Measurements from ENCODE around the gene ATP8A2.

Gene ATP8A2

GRCh38 chr13:25865391-25865790 lies 493.6 kb downstream of the ATP8A2 start:
- Mint-ChIP-seq H3K9me3 (no peaks in the 10 kb centered on the region), H3K27me3 (peaks cover 16% of the 10 kb centered on the region), H3K4me1 (peaks cover under 1% of the 10 kb centered on the region), H3K4me3 (no peak overlapping the region), H3K27ac (no peak overlapping the region), H3K36me3 (no peaks in the 10 kb centered on the region)
- DNase-seq: no peak
- CTCF ChIA-PET: no interaction called here

- Mint-ChIP-seq H3K9me3 (no peaks in the 10 kb centered on the region), H3K36me3 (no peaks in the 10 kb centered on the region), H3K27ac (no peak overlapping the region), H3K4me3 (no peak overlapping the region), H3K4me1 (peaks cover 17% of the 10 kb centered on the region), H3K27me3 (peaks cover 16% of the 10 kb centered on the region)
- no peak for DNase-seq
- CTCF ChIA-PET: interaction anchor here (1.3 kb wide), 2 partner anchors 20 to 38 kb away, joined by 3 read pairs; no protein-coding TSS in a partner anchor
Observed at GRCh38 chr13:25867038-25867437, 495.3 kb downstream of the ATP8A2 start.

DNA sequence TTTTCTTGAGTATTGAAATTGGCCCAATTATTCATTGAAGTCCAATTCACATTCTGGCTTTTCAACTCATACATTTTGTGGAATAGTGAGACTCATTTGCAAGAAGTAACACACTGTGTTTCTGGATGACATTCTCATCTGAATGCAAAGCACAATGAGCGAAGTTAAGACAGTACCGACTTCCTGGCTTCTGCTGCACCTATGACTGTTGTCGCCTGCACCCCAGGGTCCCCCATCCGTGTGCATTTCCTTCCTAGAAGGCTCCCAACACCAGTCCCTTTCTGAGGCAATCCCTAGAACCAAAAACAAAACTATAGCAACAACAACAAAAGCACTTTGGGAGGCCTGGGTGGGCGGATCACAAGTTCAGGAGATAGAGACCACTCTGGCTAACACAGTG lies 496.7 kb downstream of the ATP8A2 start:
- CTCF ChIA-PET: no interaction called here
- Mint-ChIP-seq H3K4me1 (peaks cover 30% of the 10 kb centered on the region), H3K27me3 (peaks cover 16% of the 10 kb centered on the region), H3K36me3 (peaks cover 3% of the 10 kb centered on the region), H3K4me3 (no peak overlapping the region), H3K27ac (no peak overlapping the region), H3K9me3 (no peaks in the 10 kb centered on the region)
- DNase-seq: no peak

GRCh38 chr13:25869941-25870340 lies 498.2 kb downstream of the ATP8A2 start:
- DNase-seq: no peak
- H3K4me3 Mint-ChIP-seq: no peak overlapping the region
- H3K4me1 Mint-ChIP-seq: peaks cover 44% of the 10 kb centered on the region
- H3K9me3 Mint-ChIP-seq: peaks cover 6% of the 10 kb centered on the region
- H3K36me3 Mint-ChIP-seq: peaks cover 11% of the 10 kb centered on the region
- peaks cover 4% of the 10 kb centered on the region for H3K27me3 Mint-ChIP-seq
- CTCF ChIA-PET: interaction anchor here (1.0 kb wide), 1 partner anchor 22 kb away, joined by 3 read pairs; no protein-coding TSS in a partner anchor
- H3K27ac Mint-ChIP-seq: no peak overlapping the region

DNA sequence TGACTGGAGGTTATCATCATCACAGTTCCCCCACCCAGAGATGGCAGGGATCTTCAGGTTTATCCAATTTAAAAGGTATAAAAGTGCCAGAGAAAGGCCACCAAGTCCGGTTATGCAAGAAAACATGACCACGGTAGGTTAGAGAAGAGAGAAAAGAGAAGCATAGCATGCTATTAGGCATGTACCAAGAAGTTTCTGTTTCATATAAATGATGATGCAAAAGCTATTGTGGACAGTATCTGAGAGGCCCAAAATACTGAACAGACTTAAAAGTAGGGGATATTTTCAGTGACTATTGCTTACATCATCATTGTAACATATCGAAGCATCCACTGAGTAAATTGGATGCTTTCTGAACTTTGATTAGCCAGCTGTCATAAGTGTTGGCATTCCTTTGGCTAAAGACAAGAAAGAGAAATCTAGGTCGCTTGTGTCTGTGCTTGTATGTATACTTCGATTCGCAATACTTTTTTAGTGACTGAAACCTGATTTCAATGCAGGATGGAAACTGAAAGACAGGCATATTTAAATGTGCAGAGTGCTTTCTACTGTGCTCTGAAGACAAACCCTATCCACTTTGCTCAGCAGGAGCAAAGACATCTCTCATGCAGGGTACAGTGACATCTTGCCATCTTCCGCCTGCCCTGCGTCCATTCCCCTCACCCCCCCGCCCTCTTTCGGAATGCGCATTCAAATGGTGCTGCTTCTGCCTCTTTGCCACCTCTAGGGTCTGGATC lies 499.8 kb downstream of the ATP8A2 start:
- Mint-ChIP-seq H3K27me3 (peaks cover 4% of the 10 kb centered on the region), H3K9me3 (peaks cover 6% of the 10 kb centered on the region), H3K4me3 (no peak overlapping the region), H3K27ac (peak overlapping the region; percentile 29), H3K4me1 (peaks cover 59% of the 10 kb centered on the region), H3K36me3 (peaks cover 11% of the 10 kb centered on the region)
- CTCF ChIA-PET: interaction anchor here (0.8 kb wide), 1 partner anchor 30 kb away, joined by 3 read pairs; no protein-coding TSS in a partner anchor
- DNase-seq: no peak

DNA sequence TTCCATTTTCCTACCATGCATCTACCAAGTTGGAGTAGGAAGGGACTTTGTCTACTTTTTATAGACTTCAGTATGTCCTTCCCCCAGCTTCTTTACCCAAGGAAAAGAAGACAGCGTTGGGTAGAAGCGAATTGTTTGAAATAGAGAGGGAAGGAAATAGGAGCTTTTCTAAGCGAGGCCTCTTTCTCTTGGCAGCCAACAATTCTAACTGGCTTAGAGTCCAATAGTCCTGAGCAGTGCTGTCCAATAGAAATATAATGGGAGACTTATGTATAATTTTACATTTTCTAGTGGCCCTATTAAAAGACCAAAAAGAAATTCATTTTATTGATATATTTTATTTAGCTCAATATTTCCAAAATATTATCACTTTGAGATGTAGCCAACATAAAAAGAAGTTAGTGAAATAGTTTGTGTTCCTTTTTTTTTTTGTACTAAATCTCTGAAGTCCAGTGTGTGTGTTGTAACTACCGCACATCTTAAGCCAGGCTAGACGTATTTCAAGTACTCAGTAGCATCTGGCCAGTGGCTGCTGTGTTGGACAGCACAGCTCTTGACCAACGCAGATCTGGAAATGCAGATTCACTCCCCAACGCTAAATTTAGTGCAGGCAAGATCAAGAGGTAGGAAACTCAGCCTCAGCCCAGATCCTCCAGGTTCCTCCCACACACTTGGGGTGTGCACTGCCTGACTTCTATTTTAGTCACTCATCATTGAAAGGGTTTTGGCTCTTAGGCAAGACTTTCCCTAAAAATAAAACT lies 500.9 kb downstream of the ATP8A2 start:
- no peak overlapping the region for H3K27ac Mint-ChIP-seq
- no peak overlapping the region for H3K4me3 Mint-ChIP-seq
- CTCF ChIA-PET: interaction anchor here (0.8 to 0.9 kb wide), 2 partner anchors 29 to 199 kb away, joined by 3 read pairs; no protein-coding TSS in a partner anchor
- peaks cover under 1% of the 10 kb centered on the region for H3K27me3 Mint-ChIP-seq
- DNase-seq: no peak
- H3K4me1 Mint-ChIP-seq: peaks cover 63% of the 10 kb centered on the region
- peaks cover 6% of the 10 kb centered on the region for H3K9me3 Mint-ChIP-seq
- H3K36me3 Mint-ChIP-seq: peaks cover 11% of the 10 kb centered on the region

GRCh38 chr13:25873242-25873612 lies 501.5 kb downstream of the ATP8A2 start:
- peaks cover 6% of the 10 kb centered on the region for H3K9me3 Mint-ChIP-seq
- peaks cover 11% of the 10 kb centered on the region for H3K36me3 Mint-ChIP-seq
- no peak for DNase-seq
- no peak overlapping the region for H3K27ac Mint-ChIP-seq
- CTCF ChIA-PET: interaction anchor here (0.9 kb wide), 1 partner anchor 198 kb away, joined by 3 read pairs; no protein-coding TSS in a partner anchor
- no peak overlapping the region for H3K4me3 Mint-ChIP-seq
- H3K4me1 Mint-ChIP-seq: peaks cover 68% of the 10 kb centered on the region
- H3K27me3 Mint-ChIP-seq: no peaks in the 10 kb centered on the region

- Mint-ChIP-seq H3K27me3 (no peaks in the 10 kb centered on the region), H3K36me3 (peaks cover 11% of the 10 kb centered on the region), H3K4me1 (peaks cover 73% of the 10 kb centered on the region), H3K9me3 (peaks cover 6% of the 10 kb centered on the region), H3K4me3 (no peak overlapping the region), H3K27ac (peak overlapping the region; percentile 91)
- CTCF ChIA-PET: no interaction called here
- peak; percentile 29 for DNase-seq
Observed at GRCh38 chr13:25874064-25874737, 502.4 kb downstream of the ATP8A2 start.

DNA sequence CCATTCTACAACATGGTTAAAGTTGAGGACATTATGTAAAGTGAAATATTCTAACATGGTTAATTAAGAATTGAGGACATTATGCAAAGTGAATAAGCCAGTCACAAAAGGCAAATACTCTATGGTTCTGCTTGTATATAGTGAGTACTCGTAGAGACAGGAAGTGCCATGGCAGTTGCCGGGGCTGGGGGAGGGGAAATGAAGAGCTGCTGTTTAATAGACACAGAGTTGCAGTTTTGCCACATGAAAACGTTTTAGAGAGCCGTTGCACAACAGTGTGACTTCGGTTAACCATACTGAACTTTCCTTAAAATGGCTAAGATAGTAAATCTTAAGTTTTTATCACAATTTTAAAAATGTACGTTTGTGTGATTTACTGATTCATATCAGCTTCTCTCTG lies 503.1 kb downstream of the ATP8A2 start:
- peaks cover 73% of the 10 kb centered on the region for H3K4me1 Mint-ChIP-seq
- H3K9me3 Mint-ChIP-seq: peaks cover 6% of the 10 kb centered on the region
- peak; percentile 84 for DNase-seq
- peaks cover 11% of the 10 kb centered on the region for H3K36me3 Mint-ChIP-seq
- CTCF ChIA-PET: no interaction called here
- H3K27me3 Mint-ChIP-seq: no peaks in the 10 kb centered on the region
- peak overlapping the region; percentile 15 for H3K4me3 Mint-ChIP-seq
- peak overlapping the region; percentile 91 for H3K27ac Mint-ChIP-seq

GRCh38 chr13:25876247-25876646 lies 504.5 kb downstream of the ATP8A2 start:
- Mint-ChIP-seq H3K36me3 (peaks cover 11% of the 10 kb centered on the region), H3K4me3 (no peak overlapping the region), H3K4me1 (peaks cover 73% of the 10 kb centered on the region), H3K9me3 (peaks cover 6% of the 10 kb centered on the region), H3K27ac (no peak overlapping the region), H3K27me3 (no peaks in the 10 kb centered on the region)
- DNase-seq: no peak
- CTCF ChIA-PET: no interaction called here

GRCh38 chr13:25879466-25879865 lies 507.7 kb downstream of the ATP8A2 start:
- peaks cover 72% of the 10 kb centered on the region for H3K4me1 Mint-ChIP-seq

GRCh38 chr13:25881136-25881926 lies 509.6 kb downstream of the ATP8A2 start:
- Mint-ChIP-seq H3K27ac (peak overlapping the region; percentile 8), H3K4me1 (peaks cover 58% of the 10 kb centered on the region), H3K9me3 (no peaks in the 10 kb centered on the region), H3K36me3 (no peaks in the 10 kb centered on the region), H3K4me3 (no peak overlapping the region), H3K27me3 (no peaks in the 10 kb centered on the region)
- DNase-seq: no peak
- CTCF ChIA-PET: no interaction called here

More at GRCh38 chr13:25879466-25879865, 507.7 kb downstream of the ATP8A2 start:
- no peak overlapping the region for H3K27ac Mint-ChIP-seq
- no peak for DNase-seq
- H3K4me3 Mint-ChIP-seq: no peak overlapping the region
- CTCF ChIA-PET: no interaction called here
- no peaks in the 10 kb centered on the region for H3K27me3 Mint-ChIP-seq
- H3K36me3 Mint-ChIP-seq: peaks cover 4% of the 10 kb centered on the region
- peaks cover 1% of the 10 kb centered on the region for H3K9me3 Mint-ChIP-seq

DNA sequence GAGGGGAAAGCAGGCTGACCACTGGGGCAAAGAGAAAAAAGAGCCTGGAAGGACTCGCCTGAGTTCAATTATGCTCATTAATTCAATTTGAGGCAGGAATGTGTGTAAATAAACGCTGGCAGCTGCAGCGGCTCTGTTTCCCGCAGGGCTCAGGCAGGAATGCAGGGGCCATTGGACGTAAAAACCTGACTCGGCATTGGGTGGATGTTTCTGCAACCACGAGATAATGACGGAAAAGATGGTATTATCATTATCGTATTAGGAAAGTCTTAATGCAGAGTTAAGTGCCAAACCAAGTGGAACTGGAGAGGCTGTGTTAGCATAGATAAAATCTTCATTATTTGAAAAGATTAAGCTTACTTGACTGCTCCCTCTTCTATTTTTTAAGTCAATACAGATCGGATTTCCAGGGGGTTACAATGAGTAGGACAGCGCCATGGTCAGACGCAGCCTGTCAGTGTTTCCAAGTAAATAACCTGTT lies 510.2 kb downstream of the ATP8A2 start:
- no peak overlapping the region for H3K27ac Mint-ChIP-seq
- no peak overlapping the region for H3K4me3 Mint-ChIP-seq
- no peaks in the 10 kb centered on the region for H3K9me3 Mint-ChIP-seq
- peaks cover 60% of the 10 kb centered on the region for H3K4me1 Mint-ChIP-seq
- no peaks in the 10 kb centered on the region for H3K27me3 Mint-ChIP-seq
- no peak for DNase-seq
- H3K36me3 Mint-ChIP-seq: no peaks in the 10 kb centered on the region
- CTCF ChIA-PET: no interaction called here

Measured in activated naive CD4-positive, alpha-beta T cell treated with anti-CD3 and anti-CD28 coated beads, Interleukin-2, amount 10 ng/mL, durations not matched to agents 7 days and 5 days (primary cell).